ENCODE data around the gene CACNA1C. TPM values are rescaled to one million over a fixed set of nuclear protein-coding genes. Genes with fewer than 3 reads are reported as not detected.
A peak's percentile ranks its signal among the peaks of the same experiment; 100 is the strongest.

CACNA1C gene
- total and polyA plus RNA-seq, 2 donors from 2014 or later = 1.6 to 17.4 TPM

GRCh38 chr12:2325519-2325918 is 272.7 kb downstream of the CACNA1C start:
- intact Hi-C loops (cut with DNase I) = no loop called here
- FAIRE-seq (no peak), DNase-seq (peak in 2 of 5 donors; percentile 67 to 68)
- H3K36me3 ChIP-seq (ENCODE audit: control insufficient read depth in 2 of 3, insufficient read depth in 3 of 3, low read length in 3 of 3) = no peaks in the 10 kb centered on the region
- no peak overlapping the region for H3K4me3 ChIP-seq (ENCODE audit: low read length in 3 of 3)
- no peaks in the 10 kb centered on the region for H3K9me3 ChIP-seq (ENCODE audit: control insufficient read depth in 2 of 3, insufficient read depth in 1 of 3, low read length in 3 of 3)
- H3K9ac ChIP-seq (ENCODE audit: low read length in 3 of 3) = no peak overlapping the region
- no peak for TF ChIP-seq CTCF (IDR thresholded peaks at IDR 0.05; ENCODE audit: borderline replicate concordance, extremely low read depth, insufficient read depth)
- no peaks in the 10 kb centered on the region for H3K27me3 ChIP-seq (ENCODE audit: control insufficient read depth, insufficient read depth, low read length)
- peak overlapping the region in 1 of 2 donors; percentile 38 for H3K27ac ChIP-seq (ENCODE audit: low read depth in 2 of 2, low read length in 2 of 2)
- peaks cover 0 to 15% (median 9%) of the 10 kb centered on the region in 3 donors for H3K4me1 ChIP-seq (ENCODE audit: control insufficient read depth in 2 of 3, insufficient read depth in 2 of 3, low read depth in 1 of 3, low read length in 3 of 3)

GRCh38 chr12:2326470-2326869 is 273.7 kb downstream of the CACNA1C start:
- Histone ChIP-seq H3K4me3 (ENCODE audit: low read length in 3 of 3) (no peak overlapping the region), H3K9me3 (ENCODE audit: control insufficient read depth in 2 of 3, insufficient read depth in 1 of 3, low read length in 3 of 3) (no peaks in the 10 kb centered on the region), H3K27me3 (ENCODE audit: control insufficient read depth, insufficient read depth, low read length) (no peaks in the 10 kb centered on the region), H3K9ac (ENCODE audit: low read length in 3 of 3) (no peak overlapping the region), H3K36me3 (ENCODE audit: control insufficient read depth in 2 of 3, insufficient read depth in 3 of 3, low read length in 3 of 3) (no peaks in the 10 kb centered on the region), H3K27ac (ENCODE audit: low read depth in 2 of 2, low read length in 2 of 2) (no peak overlapping the region), H3K4me1 (ENCODE audit: control insufficient read depth in 2 of 3, insufficient read depth in 2 of 3, low read depth in 1 of 3, low read length in 3 of 3) (peaks cover 0 to 15% (median 9%) of the 10 kb centered on the region in 3 donors)
- DNase-seq = no peak
- FAIRE-seq = no peak
- intact Hi-C loops (cut with DNase I) = no loop called here
- no peak for TF ChIP-seq CTCF (IDR thresholded peaks at IDR 0.05; ENCODE audit: borderline replicate concordance, extremely low read depth, insufficient read depth)

- H3K27me3 ChIP-seq (ENCODE audit: control insufficient read depth, insufficient read depth, low read length) = no peaks in the 10 kb centered on the region
- no peak for TF ChIP-seq CTCF (IDR thresholded peaks at IDR 0.05; ENCODE audit: borderline replicate concordance, extremely low read depth, insufficient read depth)
- DNase-seq (no peak), FAIRE-seq (no peak)
- H3K9me3 ChIP-seq (ENCODE audit: control insufficient read depth in 2 of 3, insufficient read depth in 1 of 3, low read length in 3 of 3) = no peaks in the 10 kb centered on the region
- H3K4me1 ChIP-seq (ENCODE audit: control insufficient read depth in 2 of 3, insufficient read depth in 2 of 3, low read depth in 1 of 3, low read length in 3 of 3) = peaks cover 0 to 18% (median 9%) of the 10 kb centered on the region in 3 donors
- no peak overlapping the region for H3K27ac ChIP-seq (ENCODE audit: low read depth in 2 of 2, low read length in 2 of 2)
- no peaks in the 10 kb centered on the region for H3K36me3 ChIP-seq (ENCODE audit: control insufficient read depth in 2 of 3, insufficient read depth in 3 of 3, low read length in 3 of 3)
- intact Hi-C loops (cut with DNase I) = no loop called here
- H3K4me3 ChIP-seq (ENCODE audit: low read length in 3 of 3) = no peak overlapping the region
- no peak overlapping the region for H3K9ac ChIP-seq (ENCODE audit: low read length in 3 of 3)
Measured at GRCh38 chr12:2328661-2329060, 275.9 kb downstream of the CACNA1C start.

DNA sequence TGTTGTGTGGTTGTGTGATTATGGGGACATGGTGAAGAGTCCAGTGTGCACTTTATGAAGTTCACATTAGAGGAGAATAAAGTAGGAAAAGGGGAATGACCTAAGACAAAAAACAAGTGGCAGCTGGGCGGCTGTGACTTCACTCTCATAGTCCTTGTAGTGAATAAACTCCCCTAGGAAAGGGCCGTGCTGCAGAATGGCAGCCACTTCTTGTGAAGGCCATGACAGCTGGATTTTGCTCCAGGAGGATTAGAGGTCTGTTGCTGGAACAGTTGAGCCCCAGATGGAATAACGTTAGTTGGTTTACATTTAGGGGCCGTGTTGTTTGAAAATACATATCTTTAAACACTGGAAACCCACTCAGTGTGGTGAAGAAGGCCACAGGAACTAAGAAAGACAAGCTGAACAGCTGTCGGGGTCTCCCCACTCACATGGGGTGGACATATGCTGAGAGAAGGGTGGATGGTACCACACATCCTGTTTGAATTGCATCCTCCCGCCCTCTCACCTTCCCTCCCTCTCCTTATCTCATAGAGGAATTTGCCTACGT is 276.9 kb downstream of the CACNA1C start:
- Histone ChIP-seq H3K27me3 (ENCODE audit: control insufficient read depth, insufficient read depth, low read length) (no peaks in the 10 kb centered on the region), H3K9me3 (ENCODE audit: control insufficient read depth in 2 of 3, insufficient read depth in 1 of 3, low read length in 3 of 3) (no peaks in the 10 kb centered on the region), H3K36me3 (ENCODE audit: control insufficient read depth in 2 of 3, insufficient read depth in 3 of 3, low read length in 3 of 3) (no peaks in the 10 kb centered on the region), H3K9ac (ENCODE audit: low read length in 3 of 3) (no peak overlapping the region), H3K4me3 (ENCODE audit: low read length in 3 of 3) (no peak overlapping the region), H3K27ac (ENCODE audit: low read depth in 2 of 2, low read length in 2 of 2) (no peak overlapping the region), H3K4me1 (ENCODE audit: control insufficient read depth in 2 of 3, insufficient read depth in 2 of 3, low read depth in 1 of 3, low read length in 3 of 3) (peaks cover 0 to 16% (median 6%) of the 10 kb centered on the region in 3 donors)
- intact Hi-C loops (cut with DNase I) = no loop called here
- FAIRE-seq (no peak), DNase-seq (no peak)
- no peak for TF ChIP-seq CTCF (IDR thresholded peaks at IDR 0.05; ENCODE audit: borderline replicate concordance, extremely low read depth, insufficient read depth)
